GM15510 (cell line): ENCODE results near the gene MYO5B.

Experiments used
- POLR2A ChIP-seq: IDR thresholded peaks from 3 replicates; pipeline ENCODE4 v1.6.1; 2011; ENCODE audit warnings: borderline replicate concordance; ENCODE audit not compliant: insufficient read length; ENCODE audit errors: extremely low read depth

The MYO5B gene

DNA sequence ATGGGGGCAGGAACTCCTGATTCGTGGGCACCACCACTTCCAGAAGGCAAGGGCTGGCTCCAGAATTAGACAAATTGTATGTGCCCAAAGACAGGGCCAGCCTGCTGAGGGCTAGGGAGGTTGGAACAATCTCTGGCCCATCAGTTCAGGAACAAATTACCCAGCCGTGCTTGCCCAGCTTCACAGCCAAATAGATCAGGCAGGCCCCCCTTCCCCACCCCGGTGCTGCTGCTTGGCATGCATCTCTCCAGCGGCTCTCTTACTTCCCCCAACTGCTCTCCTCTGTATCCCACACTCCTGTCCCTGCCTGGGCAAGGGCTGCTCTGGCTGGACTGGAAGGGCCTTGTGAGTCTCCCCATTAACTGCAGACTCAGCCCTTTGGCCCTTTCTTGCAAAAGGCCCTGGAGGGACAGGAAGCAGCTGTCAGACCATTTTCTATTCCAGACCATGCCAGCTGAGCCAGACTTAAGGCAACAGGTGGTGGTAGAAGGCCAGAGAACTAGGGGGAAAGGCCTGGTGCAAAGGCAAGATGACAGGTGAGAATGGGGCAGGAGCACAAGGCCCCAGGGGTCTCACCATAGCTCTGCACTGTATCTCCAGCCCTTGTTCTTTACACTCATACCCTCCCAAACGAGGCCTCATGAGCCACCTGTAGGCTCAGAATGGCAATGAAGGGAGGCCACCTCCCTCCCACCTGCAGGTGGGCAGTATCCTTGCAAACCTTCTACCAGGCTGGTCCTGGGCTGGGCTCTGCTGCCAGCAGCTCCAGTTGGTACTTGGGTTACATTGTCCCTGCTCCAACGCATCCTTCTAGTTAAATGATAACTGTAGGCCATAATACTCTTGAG, 350.9 kb downstream of the MYO5B start:
- no peak for TF ChIP-seq POLR2A

GRCh38 chr18:49843131-49843530, 351.8 kb downstream of the MYO5B start:
- TF ChIP-seq POLR2A, result no peak

DNA sequence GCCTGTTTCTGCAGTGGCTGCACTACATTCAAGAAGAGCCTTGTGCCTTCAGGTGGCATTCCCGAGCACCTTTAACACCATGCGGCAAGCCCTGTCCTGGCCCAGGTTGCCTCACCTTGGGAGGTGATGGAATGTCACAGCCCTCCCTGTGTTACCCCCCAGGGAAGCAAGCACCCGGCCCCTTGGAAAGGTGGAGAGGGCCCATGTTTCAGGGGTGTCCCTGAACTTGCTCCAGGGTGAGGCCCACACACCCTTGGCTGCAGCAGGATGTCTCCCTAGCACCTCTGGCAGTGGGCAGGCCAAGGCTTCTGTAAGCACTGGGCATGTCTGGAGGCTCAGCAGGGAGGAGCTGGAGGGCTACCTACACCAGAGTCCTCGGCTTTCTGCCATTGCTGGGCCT, 352.3 kb downstream of the MYO5B start:
- no peak for TF ChIP-seq POLR2A

DNA sequence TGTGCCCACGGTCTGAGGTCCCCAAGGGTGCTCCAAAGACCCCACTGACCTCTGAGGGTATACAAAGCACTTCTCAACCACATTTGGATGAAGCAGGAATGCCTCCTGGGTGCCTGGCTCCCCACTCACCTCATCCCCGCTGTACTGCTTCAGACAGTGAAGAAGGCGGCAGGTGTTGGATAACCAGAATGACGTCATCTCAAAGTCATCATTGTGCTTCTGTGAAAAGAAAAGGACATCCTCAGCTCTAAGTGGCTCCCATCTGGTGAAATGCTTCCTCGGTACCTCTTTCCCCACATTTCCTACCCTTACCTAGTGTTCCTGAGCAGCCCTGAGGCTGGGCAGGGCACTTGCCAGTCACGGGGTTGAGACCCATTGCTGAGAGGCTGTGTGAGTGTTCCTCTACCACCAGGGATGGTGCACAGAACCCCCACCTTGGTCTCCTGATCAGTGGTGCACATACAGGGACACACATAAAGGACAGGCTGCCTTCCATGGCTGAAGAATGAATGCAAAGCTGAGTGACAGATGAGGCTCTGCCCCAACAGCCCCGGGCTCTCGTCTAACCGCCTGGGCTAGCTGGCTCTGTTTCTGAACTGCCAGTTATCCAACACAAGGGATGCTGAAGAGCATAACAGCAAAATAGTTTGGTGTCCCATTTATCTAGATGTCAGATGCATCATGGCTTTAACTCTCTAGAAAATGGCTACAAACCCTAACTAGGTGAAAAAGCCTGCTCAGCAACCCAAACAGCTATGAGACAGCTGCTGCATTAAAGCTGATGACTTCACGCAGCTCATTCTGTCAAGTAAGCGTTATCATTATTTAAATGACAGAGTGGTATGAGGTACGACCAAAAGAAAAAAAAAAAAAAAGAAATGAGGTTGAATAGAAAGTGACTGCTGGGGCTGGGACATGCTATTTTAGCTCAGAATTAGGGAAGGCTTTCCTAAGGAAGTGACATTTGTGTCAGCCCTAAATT, 353.4 kb downstream of the MYO5B start:
- no peak for TF ChIP-seq POLR2A

GRCh38 chr18:49839012-49839411, 355.9 kb downstream of the MYO5B start:
- no peak for TF ChIP-seq POLR2A

GRCh38 chr18:49838381-49838780, 356.6 kb downstream of the MYO5B start:
- TF ChIP-seq POLR2A, result no peak

- TF ChIP-seq POLR2A, result no peak
Measured at GRCh38 chr18:49837889-49838288, 357.1 kb downstream of the MYO5B start.

- TF ChIP-seq POLR2A, result no peak
Measured at GRCh38 chr18:49835405-49835804, 359.5 kb downstream of the MYO5B start.

DNA sequence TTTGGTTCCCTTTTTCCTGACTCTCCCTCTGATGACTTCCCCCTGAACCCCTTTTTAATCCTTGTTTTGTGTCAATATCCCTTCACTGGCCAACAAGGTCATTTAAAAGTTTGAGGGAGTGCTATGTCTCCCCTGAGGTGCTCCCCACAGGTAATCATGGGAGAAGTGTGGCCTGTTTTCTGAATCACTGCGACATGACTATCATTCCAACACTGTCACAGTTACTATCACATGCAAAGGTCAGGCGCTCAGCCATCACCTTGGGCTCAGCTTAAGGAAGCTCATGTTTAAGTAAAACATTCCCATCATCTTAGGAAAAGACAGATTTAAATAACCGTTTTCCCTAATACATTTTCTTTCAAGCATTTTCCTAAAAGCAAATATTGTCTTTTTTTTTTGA, 360.7 kb downstream of the MYO5B start:
- no peak for TF ChIP-seq POLR2A

DNA sequence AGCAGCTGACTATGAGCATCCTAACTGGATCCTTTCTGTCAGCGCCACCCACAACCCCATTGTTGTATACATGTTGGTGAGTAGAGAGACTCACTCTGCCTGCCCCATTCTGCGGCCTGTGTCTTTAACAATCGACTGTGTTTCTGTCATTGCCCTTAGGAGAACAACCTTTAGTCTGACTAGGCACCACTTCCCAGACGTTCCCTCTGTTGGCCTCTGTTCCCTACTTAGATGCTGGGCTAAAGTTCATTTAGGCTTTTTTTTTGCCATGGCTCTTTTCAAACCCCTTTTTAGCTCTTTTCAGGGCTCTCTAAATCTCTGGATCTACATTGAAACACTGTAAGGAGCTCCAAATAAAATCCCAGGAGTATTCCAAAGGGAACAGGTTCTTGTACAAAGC, 361.1 kb downstream of the MYO5B start:
- no peak for TF ChIP-seq POLR2A

DNA sequence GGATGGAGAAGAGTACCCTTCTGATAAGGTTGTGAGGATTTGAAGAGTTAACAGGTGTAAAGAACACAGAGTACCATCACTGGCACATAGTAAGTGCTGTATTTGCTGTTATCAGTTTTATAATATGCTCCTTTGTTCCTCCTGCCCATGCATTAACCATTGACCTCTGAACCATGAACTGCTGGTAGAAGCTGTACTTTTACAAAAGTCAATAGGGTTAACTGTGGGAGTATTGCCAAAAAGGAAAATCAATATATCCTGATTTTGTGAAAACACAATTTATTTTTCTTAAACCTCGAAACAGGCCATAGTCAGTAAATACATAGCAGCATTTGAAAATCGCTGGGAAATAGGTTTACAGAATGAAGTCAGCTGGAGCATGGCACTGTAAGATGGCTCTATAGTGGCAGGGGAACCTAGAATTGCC, 362.7 kb downstream of the MYO5B start:
- TF ChIP-seq POLR2A, result no peak

GRCh38 chr18:49827996-49828395, 367.0 kb downstream of the MYO5B start:
- TF ChIP-seq POLR2A, result no peak

GRCh38 chr18:49819823-49820671, 374.9 kb downstream of the MYO5B start:
- no peak for TF ChIP-seq POLR2A

GRCh38 chr18:49819071-49819662, 375.8 kb downstream of the MYO5B start:
- TF ChIP-seq POLR2A, result no peak
